PC-3 (cell line): ENCODE measurements around the gene KCNJ6.

Experiments used
- EZH2 ChIP-seq: fragments of 300-600 bp; sonication (generic); IDR thresholded peaks from one replicate; pipeline ENCODE4 v1.6.1; 2017; ENCODE audit warnings: antibody characterized with exemption, mild to moderate bottlenecking, low read length; ENCODE audit not compliant: unreplicated experiment
- EZH2phosphoT487 ChIP-seq: fragments of 300-600 bp; sonication (generic); IDR thresholded peaks from 2 replicates; pipeline ENCODE4 v1.6.1; 2018; ENCODE audit warnings: mild to moderate bottlenecking, antibody characterized with exemption, low read length, borderline replicate concordance
- TF ChIP-seq, protein P1 (sequence below): fragments of 300-600 bp; sonication (generic); conservative IDR thresholded peaks from 2 replicates; pipeline ENCODE4 v1.5.1; 2017; ENCODE audit warnings: antibody characterized with exemption, low read depth, mild to moderate bottlenecking, low read length

DNA sequence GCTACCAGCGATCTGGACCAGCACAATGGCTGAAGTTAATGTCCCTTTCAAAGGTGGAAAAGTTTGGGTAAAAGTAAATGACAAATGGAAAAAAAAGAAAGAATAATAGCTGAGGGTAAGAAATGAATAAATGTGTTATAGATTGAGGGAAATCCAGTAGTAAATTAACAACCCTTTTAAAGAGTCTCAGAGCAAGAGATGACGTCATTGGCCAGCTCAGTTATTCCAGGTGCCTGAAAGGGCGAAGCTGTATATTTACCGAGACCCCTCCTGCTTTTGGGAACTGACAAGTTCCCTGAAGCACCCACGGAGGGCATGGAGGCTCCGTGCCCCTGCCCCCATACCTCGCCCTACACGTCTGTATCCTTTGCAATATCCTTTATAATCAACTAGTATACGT lies 40.5 kb upstream of the KCNJ6 start:
- TF ChIP-seq, protein P1, sequence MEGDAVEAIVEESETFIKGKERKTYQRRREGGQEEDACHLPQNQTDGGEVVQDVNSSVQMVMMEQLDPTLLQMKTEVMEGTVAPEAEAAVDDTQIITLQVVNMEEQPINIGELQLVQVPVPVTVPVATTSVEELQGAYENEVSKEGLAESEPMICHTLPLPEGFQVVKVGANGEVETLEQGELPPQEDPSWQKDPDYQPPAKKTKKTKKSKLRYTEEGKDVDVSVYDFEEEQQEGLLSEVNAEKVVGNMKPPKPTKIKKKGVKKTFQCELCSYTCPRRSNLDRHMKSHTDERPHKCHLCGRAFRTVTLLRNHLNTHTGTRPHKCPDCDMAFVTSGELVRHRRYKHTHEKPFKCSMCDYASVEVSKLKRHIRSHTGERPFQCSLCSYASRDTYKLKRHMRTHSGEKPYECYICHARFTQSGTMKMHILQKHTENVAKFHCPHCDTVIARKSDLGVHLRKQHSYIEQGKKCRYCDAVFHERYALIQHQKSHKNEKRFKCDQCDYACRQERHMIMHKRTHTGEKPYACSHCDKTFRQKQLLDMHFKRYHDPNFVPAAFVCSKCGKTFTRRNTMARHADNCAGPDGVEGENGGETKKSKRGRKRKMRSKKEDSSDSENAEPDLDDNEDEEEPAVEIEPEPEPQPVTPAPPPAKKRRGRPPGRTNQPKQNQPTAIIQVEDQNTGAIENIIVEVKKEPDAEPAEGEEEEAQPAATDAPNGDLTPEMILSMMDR: no peak
- TF ChIP-seq EZH2 (no peak), EZH2phosphoT487 (no peak)
